ENCODE results near the gene TMEM135.
"Not testable (repeated sequence)": the region's sequence is repeated elsewhere in the genome, so short reads cannot be mapped to it uniquely, and the experiment has no call there.

Gene TMEM135

GRCh38 chr11:87281496-87281895, 243.8 kb downstream of the TMEM135 start:
- H3K4me1 ChIP-seq (ENCODE audit: insufficient read depth, low read length), result no peaks in the 10 kb centered on the region
- no peaks in the 10 kb centered on the region for H3K27me3 ChIP-seq (ENCODE audit: insufficient read depth, low read length)
- no peaks in the 10 kb centered on the region for H3K36me3 ChIP-seq (ENCODE audit: insufficient read depth, low read length)
- no peak overlapping the region for H3K4me3 ChIP-seq (ENCODE audit: low read length)
- WGBS, result 96% methylated on average over 1 of the region's 3 CpGs
- H3K27ac ChIP-seq (ENCODE audit: low read depth, low read length), result no peak overlapping the region
- H3K9me3 ChIP-seq (ENCODE audit: insufficient read depth, low read depth, low read length), result no peaks in the 10 kb centered on the region
- no peak overlapping the region for H3K9ac ChIP-seq (ENCODE audit: low read depth, low read length)

DNA sequence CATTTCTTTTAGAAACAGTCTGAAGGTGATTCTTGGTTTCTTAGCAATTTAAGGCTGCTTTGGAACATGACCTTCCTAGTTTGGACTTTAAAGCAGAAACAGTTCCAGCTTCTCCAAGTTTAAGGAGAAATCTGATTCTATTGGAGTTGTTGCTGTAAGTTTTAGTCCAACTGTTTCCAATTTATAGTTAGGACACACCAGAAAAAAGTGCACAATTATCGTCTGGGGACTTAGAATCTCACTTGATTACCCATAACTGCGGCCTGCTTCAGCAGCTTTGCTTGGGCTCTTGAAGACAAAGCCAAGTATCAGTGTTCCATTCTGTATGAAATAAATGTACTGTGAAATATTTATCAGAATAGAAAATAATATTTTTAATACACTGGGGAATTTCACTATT, 246.6 kb downstream of the TMEM135 start:
- Histone ChIP-seq H3K9ac (ENCODE audit: low read depth, low read length) (no peak overlapping the region), H3K4me1 (ENCODE audit: insufficient read depth, low read length) (no peaks in the 10 kb centered on the region), H3K27ac (ENCODE audit: low read depth, low read length) (no peak overlapping the region), H3K36me3 (ENCODE audit: insufficient read depth, low read length) (no peaks in the 10 kb centered on the region), H3K4me3 (ENCODE audit: low read length) (no peak overlapping the region), H3K9me3 (ENCODE audit: insufficient read depth, low read depth, low read length) (no peaks in the 10 kb centered on the region), H3K27me3 (ENCODE audit: insufficient read depth, low read length) (no peaks in the 10 kb centered on the region)
- WGBS, result 92% methylated on average over 2 of the region's 2 CpGs

DNA sequence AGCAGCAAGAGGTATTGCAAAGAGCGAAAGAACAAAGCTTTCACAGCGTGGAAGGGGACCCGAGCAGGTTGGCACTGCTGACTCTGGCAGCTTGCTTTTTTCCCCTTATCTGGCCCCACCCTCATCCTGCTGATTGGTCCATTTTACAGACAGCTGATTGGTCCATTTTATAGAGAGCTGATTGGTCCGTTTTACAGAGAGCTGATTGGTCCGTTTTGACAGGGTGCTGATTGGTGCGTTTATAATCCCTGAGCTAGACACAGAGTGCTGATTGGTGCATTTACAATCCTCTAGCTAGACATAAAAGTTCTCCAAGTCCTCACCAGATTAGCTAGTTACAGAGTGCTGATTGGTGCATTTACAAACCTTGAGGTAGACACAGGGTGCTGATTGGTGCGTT, 247.9 kb downstream of the TMEM135 start:
- H3K9ac ChIP-seq (ENCODE audit: low read depth, low read length); H3K4me3 ChIP-seq (ENCODE audit: low read length); H3K9me3 ChIP-seq (ENCODE audit: insufficient read depth, low read depth, low read length); H3K27me3 ChIP-seq (ENCODE audit: insufficient read depth, low read length); H3K36me3 ChIP-seq (ENCODE audit: insufficient read depth, low read length); H3K4me1 ChIP-seq (ENCODE audit: insufficient read depth, low read length); H3K27ac ChIP-seq (ENCODE audit: low read depth, low read length): not testable (repeated sequence)
- 98% methylated on average over 7 of the region's 7 CpGs for WGBS

GRCh38 chr11:87286338-87286737, 248.6 kb downstream of the TMEM135 start:
- Histone ChIP-seq H3K9me3 (ENCODE audit: insufficient read depth, low read depth, low read length) (no peaks in the 10 kb centered on the region), H3K4me1 (ENCODE audit: insufficient read depth, low read length) (0 out of 2 replicates have a peak, but pooled peaks cover 4% of the 10 kb centered on the region), H3K9ac (ENCODE audit: low read depth, low read length) (no peak overlapping the region), H3K27ac (ENCODE audit: low read depth, low read length) (no peak overlapping the region), H3K36me3 (ENCODE audit: insufficient read depth, low read length) (no peaks in the 10 kb centered on the region), H3K27me3 (ENCODE audit: insufficient read depth, low read length) (no peaks in the 10 kb centered on the region), H3K4me3 (ENCODE audit: low read length) (no peak overlapping the region)
- WGBS, result 96% methylated on average over 17 of the region's 17 CpGs

GRCh38 chr11:87290304-87290922, 252.7 kb downstream of the TMEM135 start:
- Histone ChIP-seq H3K27me3 (ENCODE audit: insufficient read depth, low read length) (no peaks in the 10 kb centered on the region), H3K4me3 (ENCODE audit: low read length) (no peak overlapping the region), H3K36me3 (ENCODE audit: insufficient read depth, low read length) (no peaks in the 10 kb centered on the region), H3K4me1 (ENCODE audit: insufficient read depth, low read length) (peaks cover 32% of the 10 kb centered on the region), H3K9me3 (ENCODE audit: insufficient read depth, low read depth, low read length) (no peaks in the 10 kb centered on the region), H3K9ac (ENCODE audit: low read depth, low read length) (no peak overlapping the region), H3K27ac (ENCODE audit: low read depth, low read length) (no peak overlapping the region)
- no CpG with 5 or more reads among the region's 3 CpGs for WGBS

- H3K27me3 ChIP-seq (ENCODE audit: insufficient read depth, low read length), result no peaks in the 10 kb centered on the region
- H3K4me3 ChIP-seq (ENCODE audit: low read length), result no peak overlapping the region
- peak overlapping the region; percentile 64; the same call in 1 of the 2 replicates for H3K27ac ChIP-seq (ENCODE audit: low read depth, low read length)
- no peak overlapping the region for H3K9ac ChIP-seq (ENCODE audit: low read depth, low read length)
- peaks cover 53% of the 10 kb centered on the region for H3K4me1 ChIP-seq (ENCODE audit: insufficient read depth, low read length)
- no CpG with 5 or more reads among the region's 1 CpG for WGBS
- H3K9me3 ChIP-seq (ENCODE audit: insufficient read depth, low read depth, low read length), result no peaks in the 10 kb centered on the region
- H3K36me3 ChIP-seq (ENCODE audit: insufficient read depth, low read length), result no peaks in the 10 kb centered on the region
These were observed 254.9 kb downstream of the TMEM135 start for GRCh38 chr11:87292598-87292997.

DNA sequence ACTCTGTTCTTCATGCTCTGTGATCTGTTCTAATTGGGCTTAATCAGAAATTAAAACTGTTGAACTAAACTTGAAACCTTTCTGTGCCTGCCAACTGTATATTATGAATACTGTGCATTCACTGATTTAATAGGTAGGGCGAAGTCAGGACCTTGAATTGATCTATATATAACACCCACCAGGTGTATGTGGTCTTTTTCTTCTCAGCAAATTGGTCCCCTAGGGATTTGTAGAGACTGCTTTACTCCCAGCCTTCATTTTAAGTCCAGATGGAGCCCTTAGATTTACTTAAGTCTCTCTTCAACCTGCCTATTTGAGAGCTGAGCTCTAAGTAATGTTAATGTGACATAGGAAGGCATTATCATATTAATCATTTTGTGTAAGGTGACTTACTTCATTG, 257.5 kb downstream of the TMEM135 start:
- H3K27ac ChIP-seq (ENCODE audit: low read depth, low read length), result 0 out of 2 replicates have a peak overlapping the region, but pooled peaks have one; percentile 31
- H3K27me3 ChIP-seq (ENCODE audit: insufficient read depth, low read length), result no peaks in the 10 kb centered on the region
- H3K4me1 ChIP-seq (ENCODE audit: insufficient read depth, low read length), result peaks cover 56% of the 10 kb centered on the region
- H3K4me3 ChIP-seq (ENCODE audit: low read length), result no peak overlapping the region
- no peaks in the 10 kb centered on the region for H3K9me3 ChIP-seq (ENCODE audit: insufficient read depth, low read depth, low read length)
- no CpG with 5 or more reads among the region's 1 CpG for WGBS
- H3K36me3 ChIP-seq (ENCODE audit: insufficient read depth, low read length), result no peaks in the 10 kb centered on the region
- H3K9ac ChIP-seq (ENCODE audit: low read depth, low read length), result no peak overlapping the region

DNA sequence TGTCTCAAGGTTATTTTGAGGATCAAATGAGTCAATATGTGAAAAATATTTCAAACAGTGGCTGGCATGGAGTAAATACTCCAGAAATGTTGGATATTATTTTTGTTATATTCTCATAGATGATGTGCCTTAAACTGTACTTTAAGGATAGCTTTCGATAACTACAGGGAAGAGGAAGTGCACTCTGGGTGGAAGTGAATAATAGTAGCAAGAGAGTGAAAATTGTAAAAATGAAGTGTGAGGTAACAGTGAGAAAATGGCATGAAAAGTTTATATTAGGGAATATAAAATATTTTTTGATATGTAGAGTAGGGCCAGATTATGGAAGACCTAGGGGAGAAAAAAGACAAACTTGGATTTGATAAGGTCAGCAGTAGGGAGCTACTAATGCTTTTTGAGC, 258.9 kb downstream of the TMEM135 start:
- 98% methylated on average over 1 of the region's 1 CpG for WGBS
- Histone ChIP-seq H3K4me1 (ENCODE audit: insufficient read depth, low read length) (peaks cover 60% of the 10 kb centered on the region), H3K4me3 (ENCODE audit: low read length) (no peak overlapping the region), H3K36me3 (ENCODE audit: insufficient read depth, low read length) (no peaks in the 10 kb centered on the region), H3K27ac (ENCODE audit: low read depth, low read length) (no peak overlapping the region), H3K9ac (ENCODE audit: low read depth, low read length) (no peak overlapping the region), H3K27me3 (ENCODE audit: insufficient read depth, low read length) (no peaks in the 10 kb centered on the region), H3K9me3 (ENCODE audit: insufficient read depth, low read depth, low read length) (no peaks in the 10 kb centered on the region)

DNA sequence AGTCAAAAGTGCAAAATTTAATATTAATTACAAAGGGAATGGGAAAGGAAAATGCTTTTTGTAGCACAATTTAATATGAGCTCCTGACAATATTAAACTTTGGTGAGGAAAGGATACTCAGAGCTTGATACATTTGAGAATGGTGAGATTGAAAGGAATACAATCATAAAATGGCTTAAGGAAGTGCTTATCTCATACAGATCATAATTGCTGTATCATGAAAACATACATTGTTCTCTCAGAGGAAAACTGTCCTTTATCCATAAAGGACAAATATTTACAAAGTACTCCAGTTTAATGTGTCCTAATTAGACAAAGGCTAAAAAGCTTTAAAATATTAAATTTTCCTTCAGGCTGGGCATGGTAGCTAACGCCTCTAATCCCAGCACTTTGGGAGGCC, 260.4 kb downstream of the TMEM135 start:
- Histone ChIP-seq H3K9ac (ENCODE audit: low read depth, low read length) (no peak overlapping the region), H3K27me3 (ENCODE audit: insufficient read depth, low read length) (no peaks in the 10 kb centered on the region), H3K36me3 (ENCODE audit: insufficient read depth, low read length) (no peaks in the 10 kb centered on the region), H3K4me1 (ENCODE audit: insufficient read depth, low read length) (peaks cover 60% of the 10 kb centered on the region), H3K27ac (ENCODE audit: low read depth, low read length) (no peak overlapping the region), H3K9me3 (ENCODE audit: insufficient read depth, low read depth, low read length) (no peaks in the 10 kb centered on the region), H3K4me3 (ENCODE audit: low read length) (no peak overlapping the region)
- WGBS, result 87% methylated on average over 1 of the region's 1 CpG

DNA sequence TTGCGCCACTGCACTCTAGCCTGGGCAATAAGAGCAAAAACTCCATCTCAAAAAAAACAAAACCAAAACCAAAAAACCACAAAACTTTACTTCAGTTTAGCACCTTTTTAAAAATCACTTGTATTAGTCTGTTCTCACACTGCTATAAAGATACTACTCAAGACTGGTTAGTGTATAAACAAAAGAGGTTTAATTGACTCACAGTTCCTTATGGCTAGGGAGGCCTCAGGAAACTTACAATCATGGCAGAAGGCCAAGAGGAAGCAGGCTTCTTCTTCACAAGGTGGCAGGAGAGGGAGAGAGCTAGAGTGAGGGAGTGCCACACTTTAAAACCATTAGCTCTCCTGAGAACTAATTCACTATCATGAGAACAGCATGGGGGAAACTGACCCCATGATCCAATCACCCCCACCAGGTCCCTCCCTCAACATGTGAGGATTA, 261.3 kb downstream of the TMEM135 start:
- Histone ChIP-seq H3K27ac (ENCODE audit: low read depth, low read length) (no peak overlapping the region), H3K4me1 (ENCODE audit: insufficient read depth, low read length) (peaks cover 58% of the 10 kb centered on the region), H3K36me3 (ENCODE audit: insufficient read depth, low read length) (no peaks in the 10 kb centered on the region), H3K4me3 (ENCODE audit: low read length) (no peak overlapping the region), H3K27me3 (ENCODE audit: insufficient read depth, low read length) (no peaks in the 10 kb centered on the region), H3K9ac (ENCODE audit: low read depth, low read length) (no peak overlapping the region), H3K9me3 (ENCODE audit: insufficient read depth, low read depth, low read length) (no peaks in the 10 kb centered on the region)
- 97% methylated on average over 1 of the region's 1 CpG for WGBS

- Histone ChIP-seq H3K9me3 (ENCODE audit: insufficient read depth, low read depth, low read length) (no peaks in the 10 kb centered on the region), H3K27ac (ENCODE audit: low read depth, low read length) (no peak overlapping the region), H3K27me3 (ENCODE audit: insufficient read depth, low read length) (no peaks in the 10 kb centered on the region), H3K36me3 (ENCODE audit: insufficient read depth, low read length) (no peaks in the 10 kb centered on the region), H3K4me1 (ENCODE audit: insufficient read depth, low read length) (peaks cover 44% of the 10 kb centered on the region), H3K9ac (ENCODE audit: low read depth, low read length) (no peak overlapping the region), H3K4me3 (ENCODE audit: low read length) (no peak overlapping the region)
- 92% methylated on average over 3 of the region's 3 CpGs for WGBS
These were observed 263.1 kb downstream of the TMEM135 start for GRCh38 chr11:87300640-87301380.
